Measurements from ENCODE around the gene ESRRB.
"Not testable (repeated sequence)": the region's sequence is repeated elsewhere in the genome, so short reads cannot be mapped to it uniquely, and the experiment has no call there.

ESRRB gene

DNA sequence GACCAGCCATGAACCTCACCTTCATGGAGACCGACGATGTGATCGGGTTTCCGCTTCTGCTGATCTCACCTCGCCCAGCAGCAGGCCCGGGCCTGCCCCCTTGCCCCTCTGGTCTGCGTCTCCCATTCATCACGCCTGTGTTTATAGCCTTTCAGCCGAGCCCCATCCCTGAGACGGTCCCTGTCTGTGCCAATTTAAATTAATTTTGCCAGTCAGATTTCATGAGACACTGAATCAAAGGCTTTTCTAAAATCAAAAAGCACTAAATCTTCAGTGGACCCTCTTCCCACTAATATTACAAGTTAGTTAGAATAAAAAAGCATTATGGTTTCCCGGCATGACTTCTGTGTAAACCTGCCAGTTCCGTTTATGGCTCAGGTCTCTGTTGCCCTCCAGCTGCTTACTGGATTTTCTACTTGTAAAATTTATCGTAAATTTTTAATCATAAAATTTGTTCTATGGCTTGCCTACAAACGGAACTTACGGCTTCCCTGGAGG lies 155.9 kb downstream of the ESRRB start:
- in situ Hi-C loops (cut with MboI; ENCODE audit: low sequenced_read_pairs) = no loop called here

- in situ Hi-C loops (cut with MboI; ENCODE audit: low sequenced_read_pairs) = not testable (repeated sequence)
Measured at GRCh38 chr14:76536636-76537035, 160.7 kb downstream of the ESRRB start.

GRCh38 chr14:76537906-76538647 lies 162.1 kb downstream of the ESRRB start:
- in situ Hi-C loops (cut with MboI; ENCODE audit: low sequenced_read_pairs) = no loop called here

- in situ Hi-C loops (cut with MboI; ENCODE audit: low sequenced_read_pairs) = no loop called here
Measured at GRCh38 chr14:76538648-76539008, 162.7 kb downstream of the ESRRB start.

- in situ Hi-C loops (cut with MboI; ENCODE audit: low sequenced_read_pairs) = no loop called here
Measured at GRCh38 chr14:76539130-76539529, 163.2 kb downstream of the ESRRB start.

- in situ Hi-C loops (cut with MboI; ENCODE audit: low sequenced_read_pairs) = no loop called here
Measured at GRCh38 chr14:76541594-76542219, 165.8 kb downstream of the ESRRB start.

- in situ Hi-C loops (cut with MboI; ENCODE audit: low sequenced_read_pairs) = no loop called here
Measured at GRCh38 chr14:76546426-76547221, 170.7 kb downstream of the ESRRB start.

- in situ Hi-C loops (cut with MboI; ENCODE audit: low sequenced_read_pairs) = no loop called here
Measured at GRCh38 chr14:76547831-76548230, 171.9 kb downstream of the ESRRB start.

- in situ Hi-C loops (cut with MboI; ENCODE audit: low sequenced_read_pairs) = no loop called here
Measured at GRCh38 chr14:76550534-76550933, 174.6 kb downstream of the ESRRB start.

DNA sequence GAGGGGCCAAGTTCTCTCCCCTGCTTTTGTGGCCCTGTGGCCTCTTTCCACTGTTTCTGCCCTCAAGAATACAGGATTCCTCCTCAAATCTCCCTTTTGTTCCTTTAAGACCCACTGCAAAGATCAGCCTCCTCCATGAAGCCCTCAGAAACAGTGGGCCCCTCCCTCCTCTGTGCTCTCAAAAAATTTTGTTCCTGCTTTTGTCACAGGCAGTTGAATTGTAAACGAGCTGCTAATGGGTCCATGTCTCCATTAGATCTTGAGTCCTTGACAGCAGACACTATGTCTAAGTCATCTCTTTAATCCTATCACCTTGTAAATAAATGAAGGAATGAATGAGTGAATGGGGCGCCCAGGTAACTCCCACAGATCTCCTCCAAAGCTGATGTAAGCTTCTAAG lies 175.2 kb downstream of the ESRRB start:
- in situ Hi-C loops (cut with MboI; ENCODE audit: low sequenced_read_pairs) = no loop called here
